ES-I3 (cell line): Measurements from ENCODE around the gene GPR52.
"Not testable (repeated sequence)": the region's sequence is repeated elsewhere in the genome, so short reads cannot be mapped to it uniquely, and the experiment has no call there.

Source experiments
- H3K36me3 ChIP-seq: 2 replicates; pipeline ENCODE4 v1.6.1; 2013; ENCODE audit warnings: mild to moderate bottlenecking, low read length, control low read depth, moderate library complexity; ENCODE audit not compliant: insufficient read depth
- H3K4me1 ChIP-seq: 2 replicates; pipeline ENCODE4 v1.6.1; 2013; ENCODE audit warnings: mild to moderate bottlenecking, control low read depth, low read length; ENCODE audit not compliant: insufficient read depth
- H3K9ac ChIP-seq: 2 replicates; pipeline ENCODE4 v1.6.1; 2013; ENCODE audit warnings: low read depth, mild to moderate bottlenecking, low read length, moderate library complexity
- H3K9me3 ChIP-seq: 2 replicates; pipeline ENCODE4 v1.6.1; 2013; ENCODE audit warnings: mild to moderate bottlenecking, low read length, moderate library complexity; ENCODE audit not compliant: control insufficient read depth, insufficient read depth

The GPR52 gene

GRCh38 chr1:174447866-174448530, at the start of gene GPR52:
TSS of gene GPR52 (plus strand) at chr1:174447964. CDS start at chr1:174448112, 148 bp downstream.
- Histone ChIP-seq H3K9ac (no peak within 1 kb of the TSS), H3K9me3 (no peaks in the 10 kb centered on the region), H3K4me1 (peaks cover 3% of the 10 kb centered on the region; the same call in 1 of the 2 replicates), H3K36me3 (no peaks in the 10 kb centered on the region)

GRCh38 chr1:174398246-174398645, 49.5 kb upstream of the GPR52 start:
- Histone ChIP-seq H3K9ac (no peak overlapping the region), H3K9me3 (no peaks in the 10 kb centered on the region), H3K36me3 (no peaks in the 10 kb centered on the region), H3K4me1 (no peaks in the 10 kb centered on the region)

GRCh38 chr1:174399211-174399610, 48.6 kb upstream of the GPR52 start:
- H3K9ac ChIP-seq = no peak overlapping the region
- H3K9me3 ChIP-seq = no peaks in the 10 kb centered on the region
- H3K36me3 ChIP-seq = no peaks in the 10 kb centered on the region
- no peaks in the 10 kb centered on the region for H3K4me1 ChIP-seq

GRCh38 chr1:174401075-174401474, 46.7 kb upstream of the GPR52 start:
- Histone ChIP-seq H3K9ac (no peak overlapping the region), H3K9me3 (no peaks in the 10 kb centered on the region), H3K36me3 (no peaks in the 10 kb centered on the region), H3K4me1 (no peaks in the 10 kb centered on the region)

- H3K9me3 ChIP-seq = no peaks in the 10 kb centered on the region; the same call in 1 of the 2 replicates
- H3K4me1 ChIP-seq = no peaks in the 10 kb centered on the region
- no peaks in the 10 kb centered on the region for H3K36me3 ChIP-seq
- no peak overlapping the region for H3K9ac ChIP-seq
Measured at GRCh38 chr1:174405219-174405618, 42.5 kb upstream of the GPR52 start.

GRCh38 chr1:174406421-174406820, 41.3 kb upstream of the GPR52 start:
- H3K4me1 ChIP-seq = no peaks in the 10 kb centered on the region
- no peaks in the 10 kb centered on the region; the same call in 1 of the 2 replicates for H3K9me3 ChIP-seq
- no peaks in the 10 kb centered on the region for H3K36me3 ChIP-seq
- no peak overlapping the region for H3K9ac ChIP-seq

- Histone ChIP-seq H3K9me3 (no peaks in the 10 kb centered on the region; the same call in 1 of the 2 replicates), H3K36me3 (no peaks in the 10 kb centered on the region), H3K4me1 (no peaks in the 10 kb centered on the region), H3K9ac (no peak overlapping the region)
Measured at GRCh38 chr1:174407665-174408064, 40.1 kb upstream of the GPR52 start.

- no peaks in the 10 kb centered on the region; the same call in 1 of the 2 replicates for H3K9me3 ChIP-seq
- no peak overlapping the region for H3K9ac ChIP-seq
- H3K36me3 ChIP-seq = no peaks in the 10 kb centered on the region
- H3K4me1 ChIP-seq = no peaks in the 10 kb centered on the region
Measured at GRCh38 chr1:174408146-174408545, 39.6 kb upstream of the GPR52 start.

GRCh38 chr1:174409801-174410200, 38.0 kb upstream of the GPR52 start:
- not testable (repeated sequence) for H3K9me3 ChIP-seq, H3K4me1 ChIP-seq, H3K36me3 ChIP-seq, H3K9ac ChIP-seq

- H3K36me3 ChIP-seq = no peaks in the 10 kb centered on the region
- no peaks in the 10 kb centered on the region for H3K4me1 ChIP-seq
- no peaks in the 10 kb centered on the region; the same call in 1 of the 2 replicates for H3K9me3 ChIP-seq
- H3K9ac ChIP-seq = no peak overlapping the region
Measured at GRCh38 chr1:174413632-174414031, 34.1 kb upstream of the GPR52 start.

GRCh38 chr1:174414203-174414602, 33.6 kb upstream of the GPR52 start:
- H3K4me1 ChIP-seq = no peaks in the 10 kb centered on the region
- no peaks in the 10 kb centered on the region for H3K36me3 ChIP-seq
- no peak overlapping the region for H3K9ac ChIP-seq
- no peaks in the 10 kb centered on the region; the same call in 1 of the 2 replicates for H3K9me3 ChIP-seq

- Histone ChIP-seq H3K4me1 (no peaks in the 10 kb centered on the region), H3K9me3 (no peaks in the 10 kb centered on the region), H3K9ac (no peak overlapping the region), H3K36me3 (no peaks in the 10 kb centered on the region)
Measured at GRCh38 chr1:174415506-174415905, 32.3 kb upstream of the GPR52 start.

GRCh38 chr1:174417921-174418320, 29.8 kb upstream of the GPR52 start:
- Histone ChIP-seq H3K9ac (no peak overlapping the region), H3K36me3 (no peaks in the 10 kb centered on the region), H3K4me1 (no peaks in the 10 kb centered on the region), H3K9me3 (no peaks in the 10 kb centered on the region)

- Histone ChIP-seq H3K9me3 (no peaks in the 10 kb centered on the region), H3K9ac (no peak overlapping the region), H3K4me1 (no peaks in the 10 kb centered on the region), H3K36me3 (no peaks in the 10 kb centered on the region)
Measured at GRCh38 chr1:174425121-174425520, 22.6 kb upstream of the GPR52 start.

GRCh38 chr1:174426153-174426552, 21.6 kb upstream of the GPR52 start:
- Histone ChIP-seq H3K4me1 (no peaks in the 10 kb centered on the region), H3K9me3 (no peaks in the 10 kb centered on the region), H3K36me3 (no peaks in the 10 kb centered on the region), H3K9ac (no peak overlapping the region)
